ENCODE results near the gene PIK3R6. TPM values are rescaled to one million over a fixed set of nuclear protein-coding genes. Genes with fewer than 3 reads are reported as not detected.

The PIK3R6 gene
- total and polyA plus RNA-seq, 10 of the 15 experiments (the other 5 are each of a cell fraction or from before 2014, with no cell fraction given): 6.7 to 146 (median 68.2) TPM

GRCh38 chr17:8830141-8830540 is 37.3 kb downstream of the PIK3R6 start:
- Histone ChIP-seq H3K27me3 (replicated peaks in 1 of 2; ENCODE audit: control insufficient read depth in 2 of 2, insufficient read depth in 2 of 2, low read length in 1 of 2) (no peaks in the 10 kb centered on the region), H3K27ac (ENCODE audit: control insufficient read depth, insufficient read depth) (no peak overlapping the region), H3K4me3 (no peak overlapping the region), H2AFZ (ENCODE audit: control insufficient read depth, low read depth, low read length) (no peak overlapping the region), H3K36me3 (ENCODE audit: control insufficient read depth in 2 of 2, insufficient read depth in 2 of 2, low read length in 1 of 2) (peaks cover 31 to 62% of the 10 kb centered on the region in 2 experiments), H3K4me1 (ENCODE audit: control insufficient read depth, insufficient read depth, low read length) (no peaks in the 10 kb centered on the region), H3K79me2 (ENCODE audit: control insufficient read depth, insufficient read depth, low read length) (no peaks in the 10 kb centered on the region), H4K20me1 (ENCODE audit: control insufficient read depth, insufficient read depth) (no peaks in the 10 kb centered on the region), H3K4me2 (ENCODE audit: control insufficient read depth, insufficient read depth) (no peak overlapping the region), H3K9ac (ENCODE audit: control insufficient read depth, insufficient read depth, low read length) (no peak overlapping the region), H3K9me3 (replicated peaks; ENCODE audit: control insufficient read depth, insufficient read depth, low read length) (no peaks in the 10 kb centered on the region; the same call in 1 of the 3 replicates)
- RAD21 ChIA-PET (ENCODE audit: unreplicated experiment): interaction anchor here (1.0 to 1.2 kb wide), 2 partner anchors 23 to 65 kb away, joined by 3 to 4 read pairs; no protein-coding TSS in a partner anchor
- in situ Hi-C loops (cut with MboI): no loop called here
- DNase-seq (ENCODE audit: low read depth, low spot score) (no peak), FAIRE-seq (no peak), ATAC-seq (no peak)
- intact Hi-C loops (cut with micrococcal nuclease; ENCODE audit: unreplicated experiment): no loop called here
- CTCF ChIA-PET: no interaction called here
- POLR2A ChIA-PET: interaction anchor here (0.6 to 1.1 kb wide), 2 partner anchors 12 to 130 kb away, joined by 3 to 4 read pairs; no protein-coding TSS in a partner anchor
- TF ChIP-seq CTCF (IDR thresholded peaks at IDR 0.05 in 2 of 3, conservative IDR thresholded peaks at IDR 0.05 in 1 of 3; ENCODE audit: control insufficient read depth in 2 of 3, extremely low read depth in 1 of 3, insufficient read depth in 1 of 3, low read depth in 3 of 3, low read length in 3 of 3) (no peak), JUNB (IDR thresholded peaks at IDR 0.05) (no peak), POLR2AphosphoS5 (IDR thresholded peaks at IDR 0.05; ENCODE audit: low read length) (peak; percentile 11; the same call in 1 of the 2 replicates), POLR2AphosphoS2 (IDR thresholded peaks at IDR 0.05; ENCODE audit: low read depth, low read length) (peak; percentile 50; the same call in 1 of the 2 replicates)
- SMC1A ChIA-PET (ENCODE audit: uncharacterized antibody, unreplicated experiment): interaction anchor here (1.4 kb wide), 1 partner anchor 64 kb away, joined by 3 read pairs; no protein-coding TSS in a partner anchor
- no TSS peak for BruUV-seq (replicated peaks)
- WGBS (ENCODE audit: insufficient coverage, insufficient replicate concordance, low lambda C conversion rate, missing lambda C conversion rate): 94% methylated on average over 10 of the region's 10 CpGs

Data from GM12878 (cell line).